LNCAP (cell line): ENCODE data around the gene PCDH15.

ENCODE experiments used
- CTCF ChIP-seq: fragments of 450-650 bp; IDR thresholded peaks from 2 replicates; pipeline ENCODE4 v1.5.1; 2017; ENCODE audit warnings: mild to moderate bottlenecking

PCDH15 gene

GRCh38 chr10:54454271-54454670 is 346.8 kb downstream of the PCDH15 start:
- no peak for TF ChIP-seq CTCF

GRCh38 chr10:54449056-54449455 is 352.0 kb downstream of the PCDH15 start:
- no peak for TF ChIP-seq CTCF

- no peak for TF ChIP-seq CTCF
Measured at GRCh38 chr10:54444170-54444569, 356.9 kb downstream of the PCDH15 start.

GRCh38 chr10:54441275-54441674 is 359.8 kb downstream of the PCDH15 start:
- TF ChIP-seq CTCF = no peak

- no peak for TF ChIP-seq CTCF
Measured at GRCh38 chr10:54434782-54435181, 366.2 kb downstream of the PCDH15 start.

GRCh38 chr10:54415483-54415882 is 385.5 kb downstream of the PCDH15 start:
- peak; percentile 29; the same call in 1 of the 2 replicates for TF ChIP-seq CTCF

GRCh38 chr10:54402576-54402975 is 398.5 kb downstream of the PCDH15 start:
- TF ChIP-seq CTCF = peak; percentile 62

- no peak for TF ChIP-seq CTCF
Measured at GRCh38 chr10:54396031-54396430, 405.0 kb downstream of the PCDH15 start.
